Gastrocnemius medialis (tissue), 4 donors: ENCODE results near the gene NDUFA13. TPM values are rescaled to one million over a fixed set of nuclear protein-coding genes. Genes with fewer than 3 reads are reported as not detected.
"Not testable (repeated sequence)": the region's sequence is repeated elsewhere in the genome, so short reads cannot be mapped to it uniquely, and the experiment has no call there.

Experiments used
- ATAC-seq, 2 donors: fragments of 150-250 bp; one replicate each; pipeline ENCODE4 v1.9.1; 2016
- DNase-seq, 2 donors: peaks; one replicate each; pipeline ENCODE4 v3.0.0-alpha.2; 2019
- H3K27ac ChIP-seq, 4 donors: fragments of 200-600 bp; sonication (generic); 1 replicate in 1 of 4; 2 replicates in 3 of 4; pipeline ENCODE4 v1.5.1; 2016 to 2018; ENCODE audit warnings: mild to moderate bottlenecking in 2 of 4, moderate library complexity in 1 of 4
- H3K27me3 ChIP-seq, 3 donors: fragments of 200-600 bp; sonication (generic) in 2 of 3; 1 replicate in 1 of 3; 2 replicates in 2 of 3; pipeline versions ENCODE4 v1.5.1 to v1.6.0; 2016 to 2019; ENCODE audit warnings: mild to moderate bottlenecking in 1 of 3, moderate library complexity in 1 of 3
- H3K36me3 ChIP-seq, 2 donors: fragments of 200-600 bp; sonication (generic) in 1 of 2; one replicate each; pipeline ENCODE4 v1.5.1; 2017 to 2018
- H3K4me1 ChIP-seq, 2 donors: fragments of 200-600 bp; sonication (generic) in 1 of 2; one replicate each; pipeline ENCODE4 v1.5.1; 2016 to 2017; ENCODE audit warnings: mild to moderate bottlenecking in 2 of 2
- H3K4me3 ChIP-seq, 4 donors: fragments of 200-600 bp; sonication (generic) in 3 of 4; 1 replicate in 1 of 4; 2 replicates in 3 of 4; pipeline ENCODE4 v1.5.1; 2016 to 2019; ENCODE audit warnings: mild to moderate bottlenecking in 2 of 4
- H3K9me3 ChIP-seq, 3 donors: fragments of 200-600 bp; sonication (generic) in 2 of 3; 1 replicate in 1 of 3; 2 replicates in 2 of 3; pipeline ENCODE4 v1.5.1; 2016 to 2019
- POLR2A ChIP-seq, 2 donors: fragments of 450-650 bp; IDR thresholded peaks; one replicate each; pipeline ENCODE4 v1.6.1; 2017; ENCODE audit warnings: antibody characterized with exemption in 2 of 2, mild to moderate bottlenecking in 2 of 2, moderate library complexity in 2 of 2
- in situ Hi-C, 4 donors: fragments of 200-750 bp; cut with MboI; loops; one replicate each; pipeline versions ENCODE4 v1.15.0 to v1.8.0; 2017; ENCODE audit warnings: low sequenced_read_pairs in 4 of 4
- intact Hi-C: fragments of 100-400 bp; cut with DNase I; formaldehyde crosslinking; loops from one replicate; pipeline ENCODE4 v1.15.1; 2023; ENCODE audit warnings: low total_unique reads
- total RNA-seq, 4 donors: library from RNA; depleted of rRNA; stranded (reverse); fragments of >200 nt; gene quantifications; one replicate each; pipeline versions ENCODE4 v1.1.0 to v1.2.3, GENCODE V29; 2016
- TF ChIP-seq, protein P1 (sequence below), 5 experiments: fragments of 450-650 bp in 3 of 5; fragments of 200-600 bp in 2 of 5; sonication (generic) in 2 of 5; IDR thresholded peaks in 4 of 5; conservative IDR thresholded peaks in 1 of 5; 1 replicate in 4 of 5; 2 replicates in 1 of 5; pipeline ENCODE4 v1.5.1; 2016 to 2019; ENCODE audit warnings: antibody characterized with exemption in 5 of 5, mild to moderate bottlenecking in 3 of 5, moderate library complexity in 3 of 5

The NDUFA13 gene
- total RNA-seq: 100 to 1,000 TPM in 1 of 4 donors, 10 to 100 TPM in 3; 41.8 to 201 (median 50.5) TPM

DNA sequence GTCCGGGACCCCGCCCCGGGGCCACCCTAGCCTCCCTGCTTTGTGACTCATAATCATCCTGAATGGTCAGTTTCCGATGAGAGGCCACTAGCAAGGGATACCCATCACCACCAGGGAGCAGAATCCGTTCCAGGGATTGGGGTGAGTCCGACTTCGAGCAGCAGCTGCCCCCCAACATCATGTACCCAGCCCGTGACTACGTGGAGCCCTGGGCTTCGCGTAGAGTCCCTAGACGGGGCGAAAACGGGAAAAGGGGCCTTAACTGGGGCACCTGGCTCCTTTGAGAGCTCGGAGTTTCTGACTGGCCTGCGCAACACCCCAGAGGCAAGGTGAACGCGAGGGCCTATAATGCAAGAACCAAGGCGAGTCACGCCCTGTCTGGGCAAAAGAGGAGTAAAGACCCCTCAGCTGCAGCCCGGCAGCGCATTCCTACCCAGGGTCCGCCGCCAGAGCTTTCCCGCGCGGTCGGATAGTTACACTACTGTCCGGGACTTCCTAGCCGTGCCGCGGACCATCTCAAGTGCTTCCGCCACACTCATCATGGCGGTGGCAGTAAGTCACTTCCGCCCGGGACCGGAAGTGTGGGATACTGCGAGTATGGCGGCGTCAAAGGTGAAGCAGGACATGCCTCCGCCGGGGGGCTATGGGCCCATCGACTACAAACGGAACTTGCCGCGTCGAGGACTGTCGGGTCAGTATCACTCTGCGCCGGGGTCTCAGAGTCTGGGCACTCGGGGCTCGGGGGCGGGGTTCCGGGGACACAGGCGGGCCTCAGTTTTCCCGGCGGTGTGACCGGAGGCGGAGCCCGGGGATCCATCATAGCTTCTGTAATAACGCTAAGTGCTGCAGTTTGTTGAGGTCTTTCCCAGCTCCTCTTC is at the start of gene NDUFA13:
Gene NDUFA13 (plus strand): TSS at position 584 of the 878 bp plus-strand sequence. CDS start 14 bp downstream, at position 598.
- H3K9me3 ChIP-seq: no peaks in the 10 kb centered on the region
- intact Hi-C loops (loop anchor here (1.0 kb wide), 1 partner anchor 324 kb away; the partner anchor contains the start of genes BORCS8 and RFXANK), in situ Hi-C loops (no loop called here)
- peak; percentile 96 to 97 for ATAC-seq
- TF ChIP-seq POLR2A (IDR thresholded peaks at IDR 0.05): peak; percentile 58 to 70
- TF ChIP-seq, protein P1, sequence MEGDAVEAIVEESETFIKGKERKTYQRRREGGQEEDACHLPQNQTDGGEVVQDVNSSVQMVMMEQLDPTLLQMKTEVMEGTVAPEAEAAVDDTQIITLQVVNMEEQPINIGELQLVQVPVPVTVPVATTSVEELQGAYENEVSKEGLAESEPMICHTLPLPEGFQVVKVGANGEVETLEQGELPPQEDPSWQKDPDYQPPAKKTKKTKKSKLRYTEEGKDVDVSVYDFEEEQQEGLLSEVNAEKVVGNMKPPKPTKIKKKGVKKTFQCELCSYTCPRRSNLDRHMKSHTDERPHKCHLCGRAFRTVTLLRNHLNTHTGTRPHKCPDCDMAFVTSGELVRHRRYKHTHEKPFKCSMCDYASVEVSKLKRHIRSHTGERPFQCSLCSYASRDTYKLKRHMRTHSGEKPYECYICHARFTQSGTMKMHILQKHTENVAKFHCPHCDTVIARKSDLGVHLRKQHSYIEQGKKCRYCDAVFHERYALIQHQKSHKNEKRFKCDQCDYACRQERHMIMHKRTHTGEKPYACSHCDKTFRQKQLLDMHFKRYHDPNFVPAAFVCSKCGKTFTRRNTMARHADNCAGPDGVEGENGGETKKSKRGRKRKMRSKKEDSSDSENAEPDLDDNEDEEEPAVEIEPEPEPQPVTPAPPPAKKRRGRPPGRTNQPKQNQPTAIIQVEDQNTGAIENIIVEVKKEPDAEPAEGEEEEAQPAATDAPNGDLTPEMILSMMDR (IDR thresholded peaks at IDR 0.05 in 4 of 5, conservative IDR thresholded peaks at IDR 0.05 in 1 of 5): no peak
- H3K27ac ChIP-seq: peak within 1 kb of the TSS; percentile 87 to 94 (median 90)
- peak within 1 kb of the TSS; percentile 76 to 94 (median 92) for H3K4me3 ChIP-seq
- H3K4me1 ChIP-seq: peaks cover 20 to 34% of the 10 kb centered on the region in 2 donors
- H3K27me3 ChIP-seq: no peaks in the 10 kb centered on the region
- H3K36me3 ChIP-seq: peaks cover 0 to 7% of the 10 kb centered on the region in 2 donors
- peak; percentile 79 to 91 for DNase-seq

DNA sequence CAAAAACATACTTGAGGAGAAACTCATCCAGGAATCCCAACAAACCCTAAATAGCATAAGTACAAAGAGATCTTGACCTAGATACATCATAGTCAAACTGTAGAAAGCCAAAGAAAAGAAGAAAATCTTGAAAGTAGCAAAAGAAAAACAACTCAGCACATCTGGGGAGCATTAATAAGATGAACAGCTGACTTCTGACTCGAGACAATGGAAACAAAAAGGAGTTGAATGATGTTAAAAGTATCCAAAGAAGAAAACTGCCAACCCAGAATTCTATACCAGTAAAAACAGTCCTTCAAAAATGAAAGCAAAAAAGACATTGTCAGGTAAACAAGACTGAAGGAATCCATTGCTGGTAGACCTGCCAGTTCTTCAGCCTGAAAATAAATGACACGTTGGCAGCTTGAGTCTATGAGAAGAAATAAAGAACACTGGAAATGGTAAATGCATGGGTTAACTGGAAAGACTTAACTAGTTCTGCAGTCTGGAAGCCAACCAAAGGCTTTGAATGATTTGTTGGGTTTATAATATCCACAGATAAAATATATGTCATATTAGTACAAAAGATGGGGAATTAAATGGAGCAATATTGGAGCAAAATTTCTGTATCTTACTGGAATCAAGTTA is 47.5 kb upstream of the NDUFA13 start:
- DNase-seq: no peak
- in situ Hi-C loops: no loop called here

DNA sequence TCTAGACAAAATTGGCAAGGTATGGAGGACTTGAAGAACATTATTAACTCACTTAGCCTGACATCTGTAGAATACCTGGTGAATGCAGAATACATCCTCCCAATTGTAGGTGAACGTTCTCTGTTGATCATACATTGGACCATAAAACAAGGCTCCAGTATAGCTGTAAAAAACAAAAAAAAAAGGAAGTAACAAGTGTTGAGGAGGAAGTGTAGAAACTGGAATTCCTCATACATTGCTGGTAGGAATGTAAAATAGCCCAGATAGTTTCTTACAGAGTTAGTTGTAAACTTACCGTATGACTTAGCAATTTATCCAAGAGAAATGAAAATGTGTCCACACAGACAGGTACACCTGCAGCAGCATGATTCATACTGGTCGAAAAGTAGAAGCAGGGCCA is 45.4 kb upstream of the NDUFA13 start:
- H3K27me3 ChIP-seq: no peaks in the 10 kb centered on the region
- TF ChIP-seq, protein P1 (IDR thresholded peaks at IDR 0.05 in 4 of 5, conservative IDR thresholded peaks at IDR 0.05 in 1 of 5): no peak
- TF ChIP-seq POLR2A (IDR thresholded peaks at IDR 0.05): no peak
- ATAC-seq (no peak), DNase-seq (no peak)
- H3K27ac ChIP-seq: no peak overlapping the region
- intact Hi-C loops (no loop called here), in situ Hi-C loops (no loop called here)
- peaks cover 0 to 29% of the 10 kb centered on the region in 2 donors for H3K36me3 ChIP-seq
- no peak overlapping the region for H3K4me3 ChIP-seq
- H3K4me1 ChIP-seq: peaks cover 18 to 24% of the 10 kb centered on the region in 2 donors
- peaks cover 0 to 16% (median 0%) of the 10 kb centered on the region in 3 donors for H3K9me3 ChIP-seq

More for the DNA sequence above, 47.5 kb upstream of the NDUFA13 start:
- intact Hi-C loops: no loop called here
- TF ChIP-seq, protein P1 (IDR thresholded peaks at IDR 0.05 in 4 of 5, conservative IDR thresholded peaks at IDR 0.05 in 1 of 5): no peak
- TF ChIP-seq POLR2A (IDR thresholded peaks at IDR 0.05): no peak
- Histone ChIP-seq H3K27me3 (no peaks in the 10 kb centered on the region), H3K4me1 (peaks cover 16 to 23% of the 10 kb centered on the region in 2 donors), H3K27ac (no peak overlapping the region), H3K4me3 (no peak overlapping the region), H3K36me3 (peaks cover 0 to 34% of the 10 kb centered on the region in 2 donors), H3K9me3 (peaks cover 0 to 16% (median 0%) of the 10 kb centered on the region in 3 donors)
- ATAC-seq: no peak

DNA sequence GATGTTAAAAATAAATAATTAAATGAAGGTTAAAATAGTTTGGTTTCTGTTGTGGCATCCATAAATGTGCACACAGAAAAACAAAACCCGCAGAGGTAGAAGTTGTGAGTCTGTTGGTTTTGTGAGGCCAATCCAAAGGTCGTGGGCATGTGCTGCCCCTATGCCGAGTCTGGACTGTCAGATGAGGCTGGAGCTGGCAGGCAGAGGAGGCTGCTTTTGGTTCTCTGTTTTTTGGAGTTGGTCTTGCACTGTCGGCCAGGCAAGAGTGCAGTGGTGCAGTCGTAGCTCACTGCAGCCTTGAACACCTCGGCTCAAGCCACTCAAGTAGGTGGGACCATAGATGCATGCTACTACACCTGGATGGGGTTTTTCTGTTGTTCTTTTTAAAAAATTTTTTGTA is 44.3 kb upstream of the NDUFA13 start:
- TF ChIP-seq, protein P1 (IDR thresholded peaks at IDR 0.05 in 4 of 5, conservative IDR thresholded peaks at IDR 0.05 in 1 of 5): no peak
- no peak for TF ChIP-seq POLR2A (IDR thresholded peaks at IDR 0.05)
- peaks cover 0 to 16% (median 0%) of the 10 kb centered on the region in 3 donors for H3K9me3 ChIP-seq
- intact Hi-C loops: no loop called here
- peaks cover 0 to 18% of the 10 kb centered on the region in 2 donors for H3K36me3 ChIP-seq
- DNase-seq: no peak
- H3K4me1 ChIP-seq: peaks cover 26 to 29% of the 10 kb centered on the region in 2 donors
- no peaks in the 10 kb centered on the region for H3K27me3 ChIP-seq
- H3K27ac ChIP-seq: no peak overlapping the region
- in situ Hi-C loops: no loop called here
- no peak for ATAC-seq
- no peak overlapping the region for H3K4me3 ChIP-seq

DNA sequence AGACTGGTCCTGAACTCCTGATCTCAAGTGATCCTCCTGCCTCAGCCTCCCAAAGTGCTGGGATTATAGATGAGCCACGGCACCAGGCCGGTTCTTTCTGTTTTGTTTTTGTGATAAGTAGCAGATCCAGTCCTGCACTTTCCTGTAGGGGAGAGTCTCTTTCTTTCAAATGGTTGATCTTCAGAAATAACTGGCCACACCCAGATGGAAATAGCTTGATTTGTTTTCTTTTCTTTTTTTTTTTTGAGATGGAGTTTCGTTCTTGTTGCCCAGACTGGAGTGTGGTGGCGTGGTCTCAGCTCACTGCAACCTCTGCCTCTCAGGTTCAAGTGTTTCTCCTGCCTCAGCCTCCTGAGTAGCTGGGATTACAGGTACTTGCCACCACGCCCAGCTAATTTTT is 43.9 kb upstream of the NDUFA13 start:
- Histone ChIP-seq H3K9me3 (peaks cover 0 to 16% (median 0%) of the 10 kb centered on the region in 3 donors), H3K36me3 (peaks cover 0 to 15% of the 10 kb centered on the region in 2 donors), H3K4me1 (peaks cover 29% of the 10 kb centered on the region in 2 donors)
- ATAC-seq, DNase-seq, in situ Hi-C loops, intact Hi-C loops, H3K4me3 ChIP-seq, H3K27me3 ChIP-seq, H3K27ac ChIP-seq: not testable (repeated sequence)
